T-cell (primary cell): ENCODE measurements around the gene CDH22. TPM values are rescaled to one million over a fixed set of nuclear protein-coding genes. Genes with fewer than 3 reads are reported as not detected.

Source experiments
- ATAC-seq, 4 experiments: fragments of 200-7000 bp in 3 of 4; fragments of 150-1000 bp in 1 of 4; cut with Tn5 transposase; replicated peaks in 1 of 4; 1 replicate in 3 of 4; 2 replicates in 1 of 4; pipeline ENCODE4 v1.10.0; 2021; ENCODE audit warnings: moderate library complexity in 3 of 4, mild to moderate bottlenecking in 2 of 4, moderate number of reproducible peaks in 1 of 4
- CTCF ChIA-PET, 2 donors: fragments of 300-600 bp; sonication (Branson Sonifier 250); formaldehyde crosslinking; loops; one replicate each; lab custom pipeline; 2022; ENCODE audit warnings: antibody characterized with exemption in 2 of 2; lab: Charles Lee
- POLR2A ChIA-PET, 2 donors: fragments of 300-600 bp; sonication (Branson Sonifier 250); formaldehyde crosslinking; loops; one replicate each; lab custom pipeline; 2022; ENCODE audit warnings: antibody characterized with exemption in 2 of 2; lab: Charles Lee
- DNase-seq, 35 experiments: peaks; one replicate each; pipeline versions ENCODE4 v3.0.0 to v3.0.0-alpha.2; 2013 to 2023
- H3K27ac ChIP-seq: one replicate; pipeline ENCODE4 v1.5.1; 2013; ENCODE audit warnings: low read length
- H3K27me3 ChIP-seq, 2 experiments: replicated peaks in 1 of 2; 1 replicate in 1 of 2; 2 replicates in 1 of 2; pipeline versions ENCODE4 v1.6.1 to v1.7.0; 2013; ENCODE audit warnings: low read length in 1 of 2, mixed read lengths in 1 of 2; ENCODE audit not compliant: control insufficient read depth in 2 of 2, insufficient read depth in 2 of 2; ENCODE audit errors: extremely low read depth in 1 of 2
- H3K36me3 ChIP-seq, 2 donors: 1 replicate in 1 of 2; 2 replicates in 1 of 2; pipeline versions ENCODE4 v1.6.1 to v1.7.0; 2013; ENCODE audit warnings: low read length in 1 of 2; ENCODE audit not compliant: control insufficient read depth in 2 of 2, insufficient read depth in 1 of 2; ENCODE audit errors: extremely low read depth in 1 of 2
- H3K4me1 ChIP-seq, 2 experiments: 1 replicate in 1 of 2; 2 replicates in 1 of 2; pipeline versions ENCODE4 v1.6.1 to v1.7.0; 2013; ENCODE audit warnings: low read length in 2 of 2, mixed read lengths in 1 of 2; ENCODE audit not compliant: insufficient read depth in 2 of 2, control insufficient read depth in 1 of 2; ENCODE audit errors: extremely low read depth in 1 of 2
- H3K4me3 ChIP-seq, 2 donors: 1 replicate in 1 of 2; 2 replicates in 1 of 2; pipeline versions ENCODE4 v1.5.1 to v1.7.0; 2013; ENCODE audit warnings: mild to moderate bottlenecking in 2 of 2, low read length in 1 of 2, moderate library complexity in 1 of 2; ENCODE audit not compliant: control insufficient read depth in 1 of 2; ENCODE audit errors: extremely low read depth in 1 of 2
- H3K9me3 ChIP-seq: 2 replicates; pipeline ENCODE4 v1.7.0; 2013
- H3K27ac Mint-ChIP-seq, 2 donors: one replicate each; pipeline ENCODE4 v1.8.0; 2020 to 2021; ENCODE audit warnings: mild to moderate bottlenecking in 2 of 2, mixed read lengths in 2 of 2
- H3K27me3 Mint-ChIP-seq, 2 donors: one replicate each; pipeline ENCODE4 v1.8.0; 2021 to 2022; ENCODE audit warnings: mixed read lengths in 2 of 2
- H3K36me3 Mint-ChIP-seq: one replicate; pipeline ENCODE4 v1.8.0; 2021; ENCODE audit warnings: mixed read lengths
- H3K4me1 Mint-ChIP-seq, 3 donors: one replicate each; pipeline ENCODE4 v1.8.0; 2020 to 2022; ENCODE audit warnings: mixed read lengths in 3 of 3, mild to moderate bottlenecking in 1 of 3
- H3K4me3 Mint-ChIP-seq, 3 donors: one replicate each; pipeline ENCODE4 v1.8.0; 2020 to 2022; ENCODE audit warnings: mild to moderate bottlenecking in 3 of 3, mixed read lengths in 3 of 3, moderate library complexity in 3 of 3
- H3K9me3 Mint-ChIP-seq, 3 donors: one replicate each; pipeline ENCODE4 v1.8.0; 2020 to 2022; ENCODE audit warnings: mixed read lengths in 3 of 3
- WGBS: methylation state at CpG from one replicate; pipeline ENCODE4 v1.1.5; 2013; ENCODE audit warnings: missing lambda C conversion rate; ENCODE audit not compliant: insufficient coverage; 5-methylcytosine and 5-hydroxymethylcytosine counted together
- total RNA-seq, 35 experiments: library from RNA in 6 of 35; stranded (reverse) in 6 of 35; fragments of 120-200 nt in 1 of 35; gene quantifications; one replicate each; pipeline versions ENCODE4 v1.2.1 to v1.2.4 and lab custom pipeline; 2013 to 2026

CDH22 gene
- total RNA-seq, 5 donors from 2014 or later (not counting 1 experiment from before 2014, with no cell fraction given) = not detected

DNA sequence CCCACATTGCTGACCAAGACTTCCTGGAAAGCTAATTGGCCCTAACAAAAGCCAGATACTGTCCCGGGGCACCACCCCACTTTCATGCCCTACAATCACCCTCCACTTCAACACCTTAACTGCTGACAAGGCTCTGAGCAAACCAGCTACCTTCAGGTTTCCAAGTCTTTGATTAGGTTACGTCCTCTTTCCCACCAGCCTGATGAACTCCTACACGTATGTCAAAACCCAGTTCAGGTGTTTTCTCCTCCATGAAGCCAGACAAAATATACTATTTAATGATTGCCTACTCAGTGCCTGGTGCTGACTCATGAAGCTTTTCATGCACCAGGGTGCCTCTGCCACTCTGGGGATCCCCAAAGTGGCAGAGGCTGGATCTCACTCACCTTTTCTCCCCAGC, 58.6 kb downstream of the CDH22 start:
- Mint-ChIP-seq H3K27me3 (peaks cover 80 to 89% of the 10 kb centered on the region in 2 donors), H3K4me3 (no peak overlapping the region), H3K36me3 (no peaks in the 10 kb centered on the region), H3K9me3 (no peaks in the 10 kb centered on the region), H3K27ac (no peak overlapping the region), H3K4me1 (peaks cover 4 to 8% (median 7%) of the 10 kb centered on the region in 3 donors)
- Histone ChIP-seq H3K27ac (no peak overlapping the region), H3K4me1 (peaks cover 0 to 5% of the 10 kb centered on the region in 2 experiments), H3K27me3 (peaks cover 19 to 70% of the 10 kb centered on the region in 2 experiments), H3K36me3 (no peaks in the 10 kb centered on the region), H3K4me3 (no peak overlapping the region), H3K9me3 (no peaks in the 10 kb centered on the region)
- POLR2A ChIA-PET = no interaction called here
- ATAC-seq (no peak), DNase-seq (no peak)
- 69% methylated on average over 3 of the region's 3 CpGs for WGBS
- CTCF ChIA-PET = no interaction called here

- no peaks in the 10 kb centered on the region for H3K36me3 ChIP-seq
- Mint-ChIP-seq H3K4me1 (peaks cover 4 to 8% (median 7%) of the 10 kb centered on the region in 3 donors), H3K36me3 (no peaks in the 10 kb centered on the region), H3K27ac (no peak overlapping the region), H3K4me3 (no peak overlapping the region), H3K9me3 (no peaks in the 10 kb centered on the region), H3K27me3 (peaks cover 66 to 77% of the 10 kb centered on the region in 2 donors)
- no peaks in the 10 kb centered on the region for H3K9me3 ChIP-seq
- peaks cover 19 to 61% of the 10 kb centered on the region in 2 experiments for H3K27me3 ChIP-seq
- DNase-seq (peak in 5 of 35 experiments; percentile 2 to 7 (median 4)), ATAC-seq (peak in 1 of 4 experiments; percentile 26)
- ChIA-PET POLR2A (no interaction called here), CTCF (no interaction called here)
- no peak overlapping the region for H3K27ac ChIP-seq
- H3K4me3 ChIP-seq = no peak overlapping the region
- peaks cover 0 to 5% of the 10 kb centered on the region in 2 experiments for H3K4me1 ChIP-seq
- 6% methylated on average over 20 of the region's 23 CpGs for WGBS
Measured at GRCh38 chr20:46246559-46246958, 61.7 kb downstream of the CDH22 start.

DNA sequence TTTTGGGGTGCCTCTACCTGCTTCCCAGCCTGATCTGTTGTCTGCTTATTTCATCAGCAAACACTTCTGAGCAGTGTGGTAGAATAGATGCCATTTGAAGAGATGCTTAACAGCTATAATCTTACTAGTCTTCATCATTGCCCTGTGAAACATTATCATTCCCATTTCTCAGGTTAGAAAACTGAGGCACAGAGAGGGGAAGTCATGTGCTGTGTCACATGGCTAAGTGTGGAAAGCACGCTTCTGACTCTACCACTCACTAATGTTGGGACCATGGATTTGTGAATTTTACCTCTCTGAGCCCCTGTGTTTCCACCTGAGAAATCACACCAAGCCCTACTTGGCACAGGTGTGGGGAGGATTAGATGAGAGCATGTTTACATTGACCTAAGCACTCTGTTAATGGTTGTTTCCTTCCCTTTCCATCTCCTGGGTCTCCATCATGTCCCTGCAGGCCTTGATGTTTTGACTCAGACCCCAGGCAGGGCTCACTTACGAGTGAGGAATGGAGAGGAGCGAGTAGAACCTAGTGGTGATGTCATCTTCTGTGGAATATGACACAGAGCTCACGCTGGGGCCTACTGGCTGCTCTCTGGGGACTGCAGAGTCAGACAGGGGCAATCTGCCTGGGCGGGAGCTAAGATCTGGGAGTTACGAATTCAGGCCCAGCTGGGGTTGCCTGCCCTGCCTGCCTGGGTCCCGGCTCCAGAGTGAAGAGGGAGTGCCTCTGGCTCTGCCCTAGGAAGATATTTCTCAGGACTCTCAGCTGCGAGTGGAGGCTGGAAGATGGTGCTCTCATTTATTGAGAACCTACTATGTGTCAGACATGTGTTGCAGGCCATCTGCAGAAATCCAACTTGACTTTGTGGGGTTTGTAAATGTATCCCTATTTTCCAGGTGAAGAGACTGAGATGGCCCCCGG, 64.3 kb downstream of the CDH22 start:
- H3K4me1 Mint-ChIP-seq = peaks cover 0 to 7% (median 4%) of the 10 kb centered on the region in 3 donors
- no peaks in the 10 kb centered on the region for H3K9me3 ChIP-seq
- ChIA-PET POLR2A (no interaction called here), CTCF (no interaction called here)
- WGBS = 68% methylated on average over 5 of the region's 9 CpGs
- no peak overlapping the region for H3K27ac ChIP-seq
- H3K27me3 Mint-ChIP-seq = peaks cover 51 to 63% of the 10 kb centered on the region in 2 donors
- no peak overlapping the region for H3K27ac Mint-ChIP-seq
- H3K4me1 ChIP-seq = peaks cover 0 to 5% of the 10 kb centered on the region in 2 experiments
- peaks cover 8 to 65% of the 10 kb centered on the region in 2 experiments for H3K27me3 ChIP-seq
- H3K36me3 ChIP-seq = no peaks in the 10 kb centered on the region
- no peak overlapping the region for H3K4me3 Mint-ChIP-seq
- no peaks in the 10 kb centered on the region for H3K9me3 Mint-ChIP-seq
- DNase-seq (no peak), ATAC-seq (no peak)
- H3K36me3 Mint-ChIP-seq = no peaks in the 10 kb centered on the region
- H3K4me3 ChIP-seq = no peak overlapping the region

DNA sequence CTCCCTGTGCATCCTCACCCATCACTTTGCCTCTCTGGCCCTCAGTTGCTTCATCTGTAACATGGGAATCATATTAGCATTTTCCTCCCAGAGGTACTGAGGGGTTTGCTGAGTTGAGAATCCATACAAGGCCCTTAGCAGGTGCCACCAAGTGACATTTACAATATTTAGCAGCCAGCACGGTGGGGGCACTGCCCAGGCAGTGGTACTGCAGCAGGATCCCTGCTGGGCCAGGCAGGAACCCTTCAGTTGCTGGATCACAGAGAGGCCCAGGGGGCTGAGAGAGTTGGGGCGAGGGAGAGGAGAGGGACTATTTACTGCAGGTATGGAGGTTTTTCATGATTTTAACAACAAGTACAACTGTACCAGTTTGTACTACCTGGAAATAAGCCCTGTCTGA, 65.9 kb downstream of the CDH22 start:
- WGBS = 29% methylated on average over 1 of the region's 2 CpGs
- H3K36me3 Mint-ChIP-seq = no peaks in the 10 kb centered on the region
- H3K4me1 Mint-ChIP-seq = peaks cover 0 to 7% (median 4%) of the 10 kb centered on the region in 3 donors
- Histone ChIP-seq H3K4me3 (no peak overlapping the region), H3K4me1 (peaks cover 0 to 5% of the 10 kb centered on the region in 2 experiments), H3K27ac (no peak overlapping the region), H3K27me3 (peaks cover 7 to 61% of the 10 kb centered on the region in 2 experiments), H3K9me3 (no peaks in the 10 kb centered on the region), H3K36me3 (no peaks in the 10 kb centered on the region)
- H3K27ac Mint-ChIP-seq = no peak overlapping the region
- no peak for DNase-seq
- ChIA-PET POLR2A (no interaction called here), CTCF (no interaction called here)
- H3K4me3 Mint-ChIP-seq = no peak overlapping the region
- H3K27me3 Mint-ChIP-seq = peaks cover 42 to 55% of the 10 kb centered on the region in 2 donors
- H3K9me3 Mint-ChIP-seq = no peaks in the 10 kb centered on the region
- no peak for ATAC-seq

DNA sequence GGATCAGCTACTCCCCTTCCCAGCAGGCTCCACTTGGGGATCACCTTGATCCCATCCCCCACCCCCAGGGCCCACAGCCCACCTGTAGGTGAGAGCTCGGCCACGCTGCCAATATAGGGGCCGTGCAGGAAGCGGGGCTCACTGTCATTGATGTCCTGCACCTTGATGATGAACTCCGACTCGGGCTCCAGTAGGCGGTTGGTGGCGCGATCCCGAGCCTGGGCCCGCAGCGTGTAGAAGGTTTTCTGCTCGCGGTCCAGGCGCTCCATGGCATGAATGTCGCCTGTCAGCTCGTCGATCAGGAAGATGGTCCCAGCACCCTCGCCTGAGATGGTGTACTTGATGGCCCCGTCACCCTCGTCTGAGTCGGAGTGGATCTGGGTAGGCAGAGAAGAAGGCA, 67.4 kb downstream of the CDH22 start:
- no peak for DNase-seq
- ATAC-seq = no peak
- ChIA-PET CTCF (no interaction called here), POLR2A (no interaction called here)
- H3K36me3 ChIP-seq = no peaks in the 10 kb centered on the region
- H3K4me1 Mint-ChIP-seq = no peaks in the 10 kb centered on the region
- no peak overlapping the region for H3K4me3 Mint-ChIP-seq
- peaks cover 32 to 44% of the 10 kb centered on the region in 2 donors for H3K27me3 Mint-ChIP-seq
- WGBS = 87% methylated on average over 21 of the region's 22 CpGs
- no peaks in the 10 kb centered on the region for H3K9me3 ChIP-seq
- H3K27me3 ChIP-seq = peaks cover 4 to 61% of the 10 kb centered on the region in 2 experiments
- no peaks in the 10 kb centered on the region for H3K4me1 ChIP-seq
- no peaks in the 10 kb centered on the region for H3K36me3 Mint-ChIP-seq
- H3K9me3 Mint-ChIP-seq = no peaks in the 10 kb centered on the region
- H3K4me3 ChIP-seq = no peak overlapping the region
- no peak overlapping the region for H3K27ac ChIP-seq
- no peak overlapping the region for H3K27ac Mint-ChIP-seq

DNA sequence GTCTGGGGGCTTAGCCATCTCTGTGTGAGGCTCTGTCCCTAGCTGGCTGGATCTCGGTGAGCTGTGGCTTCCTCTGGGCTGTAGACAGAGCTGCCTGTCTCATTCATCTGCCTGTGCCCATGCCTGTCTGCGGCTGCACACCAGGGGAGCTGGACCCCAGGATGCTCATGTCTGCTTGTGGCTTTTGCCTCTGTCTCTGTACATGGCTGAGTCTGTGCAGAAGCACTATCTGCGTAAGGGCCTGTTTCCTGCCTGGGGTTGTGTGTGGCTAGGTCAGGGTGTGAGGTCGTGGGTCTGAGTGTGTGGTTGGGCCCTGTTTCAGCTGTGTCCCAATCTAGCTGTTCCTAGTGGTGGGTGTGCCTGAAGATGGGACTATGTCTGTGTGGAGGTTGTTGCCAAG, 68.2 kb downstream of the CDH22 start:
- no peaks in the 10 kb centered on the region for H3K36me3 ChIP-seq
- H3K36me3 Mint-ChIP-seq = no peaks in the 10 kb centered on the region
- H3K27me3 Mint-ChIP-seq = peaks cover 32 to 38% of the 10 kb centered on the region in 2 donors
- H3K4me3 Mint-ChIP-seq = no peak overlapping the region
- no peaks in the 10 kb centered on the region for H3K9me3 Mint-ChIP-seq
- POLR2A ChIA-PET = no interaction called here
- no peaks in the 10 kb centered on the region for H3K4me1 Mint-ChIP-seq
- ATAC-seq (no peak), DNase-seq (no peak)
- H3K4me3 ChIP-seq = no peak overlapping the region
- CTCF ChIA-PET = no interaction called here
- no peak overlapping the region for H3K27ac ChIP-seq
- H3K9me3 ChIP-seq = no peaks in the 10 kb centered on the region
- H3K27me3 ChIP-seq = peaks cover 4 to 54% of the 10 kb centered on the region in 2 experiments
- no peak overlapping the region for H3K27ac Mint-ChIP-seq
- no peaks in the 10 kb centered on the region for H3K4me1 ChIP-seq
- 9% methylated on average over 4 of the region's 4 CpGs for WGBS
